ENCODE measurements around the gene GNMT.
"Not testable (repeated sequence)": the region's sequence is repeated elsewhere in the genome, so short reads cannot be mapped to it uniquely, and the experiment has no call there.

GNMT gene

GRCh38 chr6:42940493-42941045 is 20.0 kb upstream of the GNMT start:
- no peak overlapping the region for H3K27ac ChIP-seq (ENCODE audit: low read depth, low read length)
- H2AFZ ChIP-seq (ENCODE audit: low read depth, low read length, severe bottlenecking) = no peak overlapping the region
- no peaks in the 10 kb centered on the region; the same call in 1 of the 2 replicates for H4K20me1 ChIP-seq (ENCODE audit: low read depth, low read length)
- peaks cover 5% of the 10 kb centered on the region; the same call in 1 of the 2 replicates for H3F3A ChIP-seq (ENCODE audit: insufficient read depth)
- H3K4me3 ChIP-seq (ENCODE audit: insufficient read depth, low read length, poor library complexity, severe bottlenecking) = no peak overlapping the region
- peaks cover 5% of the 10 kb centered on the region; the same call in 1 of the 2 replicates for H3K36me3 ChIP-seq (ENCODE audit: low read length)
- peaks cover 8% of the 10 kb centered on the region; the same call in 1 of the 2 replicates for H3K79me2 ChIP-seq (ENCODE audit: insufficient read depth, low read length)
- H3K9ac ChIP-seq (ENCODE audit: low read length) = no peak overlapping the region
- H3K4me2 ChIP-seq (ENCODE audit: low read depth, low read length, poor library complexity, severe bottlenecking) = no peak overlapping the region
- no peaks in the 10 kb centered on the region for H3K9me2 ChIP-seq (replicated peaks; ENCODE audit: insufficient read depth, low read length)
- TF ChIP-seq EZH2phosphoT487 (conservative IDR thresholded peaks at IDR 0.05; ENCODE audit: low read length) = no peak
- no peak for TF ChIP-seq CTCF (IDR thresholded peaks at IDR 0.05; ENCODE audit: insufficient read depth, low read length, poor library complexity, severe bottlenecking)
- no peaks in the 10 kb centered on the region for H3K27me3 ChIP-seq (ENCODE audit: low read length)
- H3K9me3 ChIP-seq (ENCODE audit: insufficient read depth, low read length) = no peaks in the 10 kb centered on the region

DNA sequence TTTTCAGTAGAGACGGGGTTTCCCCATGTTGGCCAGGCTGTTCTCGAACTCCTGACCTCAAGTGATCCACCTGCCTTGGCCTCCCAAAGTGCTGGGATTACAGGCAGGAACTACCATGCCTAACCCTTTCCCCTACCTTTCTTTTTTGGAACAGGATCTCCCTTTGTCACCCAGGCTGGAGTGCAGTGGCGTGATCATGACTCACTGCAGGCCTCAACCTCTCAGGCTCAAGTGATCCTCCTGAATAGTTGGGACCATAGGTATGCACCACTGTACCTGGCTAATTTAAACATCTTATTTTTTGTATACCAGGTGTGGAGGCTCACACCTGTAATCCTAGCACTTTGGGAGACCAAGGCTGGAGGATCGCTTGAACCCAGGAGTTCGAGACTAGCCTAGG is 19.2 kb upstream of the GNMT start:
- not testable (repeated sequence) for H3K27me3 ChIP-seq (ENCODE audit: low read length); H3K79me2 ChIP-seq (ENCODE audit: insufficient read depth, low read length); H2AFZ ChIP-seq (ENCODE audit: low read depth, low read length, severe bottlenecking); H3K9me3 ChIP-seq (ENCODE audit: insufficient read depth, low read length); H3K4me2 ChIP-seq (ENCODE audit: low read depth, low read length, poor library complexity, severe bottlenecking); H3F3A ChIP-seq (ENCODE audit: insufficient read depth); H3K36me3 ChIP-seq (ENCODE audit: low read length); H4K20me1 ChIP-seq (ENCODE audit: low read depth, low read length); H3K9me2 ChIP-seq (replicated peaks; ENCODE audit: insufficient read depth, low read length); H3K4me3 ChIP-seq (ENCODE audit: insufficient read depth, low read length, poor library complexity, severe bottlenecking); H3K27ac ChIP-seq (ENCODE audit: low read depth, low read length); H3K9ac ChIP-seq (ENCODE audit: low read length)

GRCh38 chr6:42942444-42942843 is 18.1 kb upstream of the GNMT start:
- Histone ChIP-seq H3K9ac (ENCODE audit: low read length) (no peak overlapping the region), H3K27me3 (ENCODE audit: low read length) (no peaks in the 10 kb centered on the region), H3K27ac (ENCODE audit: low read depth, low read length) (no peak overlapping the region), H3K9me3 (ENCODE audit: insufficient read depth, low read length) (no peaks in the 10 kb centered on the region), H3K79me2 (ENCODE audit: insufficient read depth, low read length) (no peaks in the 10 kb centered on the region), H3K9me2 (replicated peaks; ENCODE audit: insufficient read depth, low read length) (no peaks in the 10 kb centered on the region), H3K4me2 (ENCODE audit: low read depth, low read length, poor library complexity, severe bottlenecking) (no peak overlapping the region), H4K20me1 (ENCODE audit: low read depth, low read length) (no peaks in the 10 kb centered on the region), H2AFZ (ENCODE audit: low read depth, low read length, severe bottlenecking) (no peak overlapping the region), H3K36me3 (ENCODE audit: low read length) (no peaks in the 10 kb centered on the region; the same call in 1 of the 2 replicates), H3F3A (ENCODE audit: insufficient read depth) (peaks cover 5% of the 10 kb centered on the region; the same call in 1 of the 2 replicates), H3K4me3 (ENCODE audit: insufficient read depth, low read length, poor library complexity, severe bottlenecking) (no peak overlapping the region)
- TF ChIP-seq CTCF (IDR thresholded peaks at IDR 0.05; ENCODE audit: insufficient read depth, low read length, poor library complexity, severe bottlenecking) = no peak

DNA sequence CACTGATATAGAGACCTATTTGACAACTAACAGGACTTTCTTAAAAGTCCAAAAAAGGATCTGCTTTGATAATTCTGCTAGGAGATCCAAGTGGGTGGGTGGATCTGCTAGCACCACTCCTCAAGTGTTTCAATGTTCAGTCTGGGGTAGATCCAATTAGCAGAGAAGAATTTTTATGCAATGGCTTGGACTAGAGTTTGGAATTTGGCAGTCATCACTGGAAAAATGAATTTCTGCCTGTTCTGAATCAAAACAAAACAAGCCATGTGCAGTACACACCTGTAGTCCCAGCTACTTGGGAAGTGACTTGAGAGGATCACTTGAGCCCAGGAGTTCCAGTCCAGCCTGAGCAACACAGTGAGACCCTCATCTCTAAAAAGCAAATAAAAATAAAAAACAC is 12.6 kb upstream of the GNMT start:
- H3K79me2 ChIP-seq (ENCODE audit: insufficient read depth, low read length) = no peaks in the 10 kb centered on the region
- H3K9me2 ChIP-seq (replicated peaks; ENCODE audit: insufficient read depth, low read length) = no peaks in the 10 kb centered on the region
- peaks cover 5% of the 10 kb centered on the region; the same call in 1 of the 2 replicates for H3F3A ChIP-seq (ENCODE audit: insufficient read depth)
- TF ChIP-seq CTCF (IDR thresholded peaks at IDR 0.05; ENCODE audit: insufficient read depth, low read length, poor library complexity, severe bottlenecking) (no peak), EZH2phosphoT487 (conservative IDR thresholded peaks at IDR 0.05; ENCODE audit: low read length) (no peak)
- no peaks in the 10 kb centered on the region for H4K20me1 ChIP-seq (ENCODE audit: low read depth, low read length)
- H2AFZ ChIP-seq (ENCODE audit: low read depth, low read length, severe bottlenecking) = no peak overlapping the region
- H3K4me3 ChIP-seq (ENCODE audit: insufficient read depth, low read length, poor library complexity, severe bottlenecking) = no peak overlapping the region
- no peak overlapping the region for H3K4me2 ChIP-seq (ENCODE audit: low read depth, low read length, poor library complexity, severe bottlenecking)
- H3K27ac ChIP-seq (ENCODE audit: low read depth, low read length) = no peak overlapping the region
- no peaks in the 10 kb centered on the region for H3K36me3 ChIP-seq (ENCODE audit: low read length)
- no peaks in the 10 kb centered on the region for H3K27me3 ChIP-seq (ENCODE audit: low read length)
- no peaks in the 10 kb centered on the region for H3K9me3 ChIP-seq (ENCODE audit: insufficient read depth, low read length)
- H3K9ac ChIP-seq (ENCODE audit: low read length) = no peak overlapping the region
